ENCODE results near the gene AKT3.
"Not testable (repeated sequence)": the region's sequence is repeated elsewhere in the genome, so short reads cannot be mapped to it uniquely, and the experiment has no call there.

AKT3 gene

DNA sequence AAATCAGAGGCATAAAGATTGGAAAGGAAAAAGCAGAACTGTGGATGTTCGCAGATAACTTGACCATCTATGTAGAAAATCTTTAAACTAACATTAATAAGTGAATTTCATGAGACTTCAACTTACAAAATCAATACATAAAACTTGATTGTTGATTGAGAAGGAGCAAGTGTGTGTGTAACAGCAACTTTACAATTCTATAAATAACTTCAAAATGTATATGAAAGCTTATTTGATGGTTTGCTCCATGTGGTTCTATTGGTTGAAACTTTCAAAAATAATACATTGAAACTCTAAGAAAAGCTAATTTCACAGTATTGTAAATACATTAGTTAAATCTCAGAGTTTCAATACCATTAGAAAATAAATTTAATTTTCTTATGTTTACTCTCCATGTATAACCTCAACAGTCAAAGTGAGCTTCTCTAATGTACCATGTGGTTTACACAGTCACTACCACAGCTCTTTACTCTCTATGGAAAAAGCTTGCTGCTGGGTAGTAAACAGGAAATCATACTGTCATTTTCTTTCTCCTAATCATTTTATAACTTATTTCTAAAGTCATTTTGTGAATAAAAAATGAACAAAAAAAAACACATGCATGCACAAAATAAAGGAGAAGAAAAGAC is 12.0 kb downstream of the AKT3 start:
- DNase-seq = no peak

DNA sequence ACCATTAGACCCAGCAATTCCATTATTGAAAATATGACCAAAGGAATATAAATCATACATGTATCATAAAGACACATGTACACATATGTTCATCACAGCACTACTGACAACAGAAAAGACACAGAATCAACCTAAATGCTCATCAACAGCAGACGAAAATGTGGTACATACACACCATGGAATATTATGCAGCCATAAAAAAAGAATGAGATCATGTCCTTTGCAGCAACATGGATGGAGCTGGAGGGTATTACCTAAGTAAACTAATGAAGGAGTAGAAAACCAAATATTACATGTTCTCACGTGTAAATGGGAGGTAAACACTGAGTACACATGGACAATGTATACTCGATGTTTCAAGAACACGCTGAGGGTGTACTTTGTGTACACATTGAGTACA is 15.9 kb downstream of the AKT3 start:
- no peak for DNase-seq

DNA sequence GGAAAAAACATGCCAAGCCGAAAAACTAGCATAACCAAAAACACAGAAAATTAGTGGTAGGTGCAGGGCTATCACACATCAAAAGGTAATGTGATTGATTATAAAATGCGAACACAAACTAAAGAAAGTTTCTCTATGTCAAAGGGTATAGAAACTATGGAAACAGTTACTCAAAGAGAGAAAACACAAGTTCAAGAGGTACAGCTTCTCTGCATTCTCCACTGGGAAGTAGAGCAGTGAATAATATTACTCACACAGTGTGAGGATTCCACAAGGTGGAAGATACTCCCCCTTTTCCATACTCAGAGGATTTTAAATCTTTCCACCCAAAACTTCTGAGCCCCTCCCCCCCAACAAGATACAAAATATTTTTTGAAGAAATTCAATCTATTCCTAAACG is 18.6 kb downstream of the AKT3 start:
- no peak for DNase-seq

DNA sequence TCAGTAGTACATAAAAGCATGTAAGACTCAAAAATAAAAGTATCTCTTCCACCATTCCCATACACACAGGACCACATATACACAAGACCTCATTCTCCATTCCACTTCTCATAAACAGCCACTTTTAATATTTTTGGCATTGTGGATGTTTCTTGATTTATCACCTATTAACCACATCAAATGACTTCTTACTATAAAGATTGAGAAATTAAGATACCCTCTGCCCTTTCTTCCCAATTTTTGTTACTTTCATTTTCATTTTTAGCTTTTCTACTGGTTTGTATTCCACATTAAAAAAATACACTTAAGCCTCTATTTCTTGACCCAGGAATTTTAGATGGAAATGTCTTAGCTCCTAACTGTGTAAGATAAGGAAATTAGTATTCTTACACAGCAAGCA is 22.8 kb downstream of the AKT3 start:
- no peak for DNase-seq

DNA sequence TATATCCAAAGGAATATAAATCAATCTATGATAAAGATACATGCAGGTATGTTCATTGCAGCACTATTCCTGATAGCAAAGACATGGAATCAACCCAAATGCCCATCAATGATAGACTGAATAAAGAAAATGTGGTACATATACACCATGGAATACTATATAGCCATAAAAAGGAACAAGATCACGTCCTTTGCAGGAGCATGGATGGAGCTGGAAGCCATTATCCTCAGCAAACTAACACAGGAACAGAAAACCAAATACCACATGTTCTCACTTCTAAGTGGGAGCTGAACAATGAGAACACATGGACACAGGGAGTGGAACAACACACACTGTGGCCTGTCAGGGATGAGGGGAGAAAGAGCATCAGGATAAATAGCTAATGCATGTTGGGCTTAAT is 25.1 kb downstream of the AKT3 start:
- DNase-seq = not testable (repeated sequence)

DNA sequence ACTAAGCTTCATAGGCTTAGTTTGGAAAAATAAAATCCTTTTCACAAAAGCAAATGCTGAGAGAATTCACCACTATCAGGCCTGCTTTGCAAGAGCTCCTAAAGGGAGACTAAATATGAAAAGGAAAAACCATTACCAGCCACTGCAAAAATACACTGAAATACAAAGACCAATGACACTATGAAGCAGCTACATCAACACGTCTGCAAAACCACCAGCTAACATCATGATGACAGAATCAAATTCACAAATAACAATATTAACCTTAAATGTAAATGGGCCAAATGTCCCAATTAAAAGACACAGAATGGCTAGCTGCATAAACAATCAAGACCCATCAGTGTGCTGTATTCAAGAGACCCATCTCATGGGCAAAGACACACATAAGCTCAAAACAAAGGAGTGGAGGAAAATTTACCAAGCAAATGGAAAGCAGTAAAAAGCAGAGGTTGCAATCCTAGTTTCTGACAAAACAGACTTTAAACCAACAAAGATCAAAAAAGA is 28.8 kb downstream of the AKT3 start:
- no peak for DNase-seq

DNA sequence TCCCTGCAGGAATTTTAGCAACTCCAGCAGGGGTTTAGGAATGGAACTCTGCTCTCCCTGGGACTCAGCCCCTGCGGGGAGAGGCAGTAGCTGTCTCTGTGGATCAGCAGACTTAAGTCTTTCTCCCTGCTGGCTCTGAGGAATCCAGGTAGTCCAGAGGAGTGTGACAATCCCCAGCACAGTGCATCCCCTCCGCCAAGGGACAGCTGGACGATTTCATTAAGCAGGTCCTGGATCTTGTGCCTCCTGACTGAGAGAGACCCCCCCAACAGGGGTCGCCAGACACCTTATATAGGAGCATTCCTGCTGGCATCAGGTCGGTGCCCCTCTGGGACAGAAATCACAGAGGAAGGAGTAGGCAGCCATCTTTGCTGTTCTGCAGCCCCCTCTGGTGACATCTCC is 30.6 kb downstream of the AKT3 start:
- no peak for DNase-seq

DNA sequence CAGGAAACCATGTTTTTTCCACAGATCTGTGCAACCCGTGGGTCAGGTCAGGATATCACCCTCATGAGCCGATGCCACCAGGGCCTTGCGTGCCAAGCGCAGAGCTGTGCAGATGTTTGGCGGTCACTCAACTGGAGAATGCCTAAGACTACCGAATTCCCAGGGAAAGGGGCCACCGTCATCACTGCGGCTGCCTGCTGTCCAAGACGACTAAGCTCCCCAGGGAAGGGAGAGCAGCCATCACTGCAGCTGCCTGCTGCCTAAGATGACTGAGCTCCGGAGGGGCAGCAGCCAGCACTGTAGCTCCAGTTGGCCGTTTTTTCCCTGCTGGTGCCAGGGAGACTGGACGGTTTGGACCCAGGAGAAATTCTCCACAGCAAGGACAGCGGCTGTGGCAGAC is 31.1 kb downstream of the AKT3 start:
- DNase-seq = no peak

DNA sequence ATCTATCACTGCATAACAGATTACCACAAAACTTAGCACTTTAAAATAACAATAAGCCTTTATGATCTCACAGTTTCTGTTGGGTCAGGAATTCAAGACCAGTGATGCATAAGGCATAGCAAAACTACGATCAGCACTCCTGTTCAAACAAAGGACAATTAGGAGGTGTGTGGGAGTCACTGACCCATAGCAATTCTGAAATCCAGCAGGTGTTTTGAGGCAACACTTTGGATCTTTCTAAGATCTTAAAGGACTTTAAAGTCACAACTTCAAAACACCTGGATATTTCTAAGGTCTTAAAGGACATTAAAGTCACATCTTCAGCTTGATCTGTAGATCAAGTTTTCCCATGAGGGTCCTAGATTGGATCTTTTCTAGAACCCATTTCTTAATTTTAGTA is 35.3 kb downstream of the AKT3 start:
- DNase-seq = no peak

DNA sequence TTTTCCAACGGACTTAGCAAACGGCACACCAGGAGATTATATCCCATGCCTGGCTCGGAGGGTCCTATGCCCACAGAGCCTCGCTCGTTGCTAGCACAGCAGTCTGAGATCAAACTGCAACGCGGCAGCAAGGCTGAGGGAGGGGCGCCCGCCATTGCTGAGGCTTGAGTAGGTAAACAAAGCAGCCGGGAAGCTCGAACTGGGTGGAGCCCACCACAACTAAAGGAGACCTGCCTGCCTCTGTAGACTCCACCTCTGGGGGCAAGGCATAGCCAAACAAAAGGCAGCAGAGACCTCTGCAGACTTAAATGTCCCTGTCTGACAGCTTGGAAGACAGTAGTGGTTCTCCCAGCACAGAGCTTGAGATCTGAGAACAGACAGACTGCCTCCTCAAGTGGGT is 42.7 kb downstream of the AKT3 start:
- not testable (repeated sequence) for DNase-seq

DNA sequence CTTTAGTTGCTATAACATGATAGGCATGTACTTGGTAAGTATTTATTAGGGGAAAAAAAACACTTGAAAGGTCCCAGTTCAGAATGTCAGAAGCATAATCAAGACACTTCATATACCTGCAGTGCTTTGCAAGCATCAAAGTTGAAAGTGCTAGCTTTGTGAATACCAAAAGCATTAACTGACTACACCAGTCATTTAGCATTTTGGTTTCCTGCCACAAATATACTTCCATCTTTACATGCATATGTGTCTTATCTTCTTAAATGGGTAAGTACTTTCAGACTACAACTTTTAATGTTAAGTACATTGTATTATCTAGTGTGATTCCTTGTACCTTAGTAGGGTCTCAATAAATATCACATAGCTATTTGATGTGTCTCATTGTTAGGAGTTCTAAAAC is 43.7 kb downstream of the AKT3 start:
- no peak for DNase-seq

DNA sequence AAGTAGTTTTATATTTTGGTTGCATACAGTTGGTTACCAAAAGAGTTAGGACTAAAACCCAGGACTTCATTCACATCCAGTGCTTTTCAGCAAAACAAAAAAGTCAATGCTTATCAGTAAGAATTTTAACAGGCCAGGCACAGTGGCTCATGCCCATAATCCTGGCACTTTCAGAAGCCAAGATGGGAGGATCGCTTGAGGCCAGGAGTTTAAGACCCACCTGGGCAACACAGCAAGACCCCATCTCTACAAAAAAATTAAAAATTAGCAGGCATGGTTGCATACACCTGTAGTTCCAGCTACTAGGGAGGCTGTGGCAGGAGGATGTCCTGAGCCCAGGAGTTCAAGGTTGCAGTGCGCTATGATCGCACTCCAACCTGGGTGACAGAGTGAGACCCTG is 47.3 kb downstream of the AKT3 start:
- no peak for DNase-seq

DNA sequence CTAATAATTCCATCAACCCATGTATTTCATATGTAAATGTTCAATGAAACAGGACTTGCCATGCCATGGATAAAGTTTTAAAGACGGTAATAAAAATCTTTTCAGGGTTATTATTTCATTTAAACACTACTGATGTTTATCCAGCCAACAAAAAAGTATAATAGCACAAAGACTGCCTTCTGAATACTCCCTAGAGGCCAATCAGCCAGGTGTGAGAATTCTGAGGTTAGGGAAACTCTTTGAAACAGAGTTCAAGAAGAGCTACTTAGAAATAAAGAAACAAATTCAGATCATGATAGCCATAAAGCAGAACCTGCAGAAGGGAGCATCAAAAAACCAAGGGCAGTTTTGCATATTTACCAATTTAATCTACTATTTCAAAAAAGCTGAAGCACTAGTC is 48.7 kb downstream of the AKT3 start:
- no peak for DNase-seq

DNA sequence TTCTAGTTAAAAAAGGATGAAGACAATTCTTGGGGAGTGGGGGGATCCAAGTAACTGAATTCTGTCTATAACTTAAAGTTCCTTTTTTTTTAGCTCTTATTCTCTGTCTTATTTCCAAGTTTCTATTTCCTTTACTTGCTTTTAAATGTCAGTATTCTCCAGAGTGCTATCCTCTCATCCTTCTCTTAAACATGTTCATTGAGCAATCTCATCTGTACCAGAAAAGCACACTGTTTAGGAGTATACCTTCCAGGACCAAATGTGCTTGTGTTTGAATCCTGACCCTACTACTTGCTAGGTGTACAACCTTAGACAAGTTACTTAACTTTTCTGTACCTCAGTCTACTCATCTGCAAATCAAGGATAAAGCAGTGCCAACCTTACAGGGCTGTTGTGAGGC is 50.1 kb downstream of the AKT3 start:
- no peak for DNase-seq

DNA sequence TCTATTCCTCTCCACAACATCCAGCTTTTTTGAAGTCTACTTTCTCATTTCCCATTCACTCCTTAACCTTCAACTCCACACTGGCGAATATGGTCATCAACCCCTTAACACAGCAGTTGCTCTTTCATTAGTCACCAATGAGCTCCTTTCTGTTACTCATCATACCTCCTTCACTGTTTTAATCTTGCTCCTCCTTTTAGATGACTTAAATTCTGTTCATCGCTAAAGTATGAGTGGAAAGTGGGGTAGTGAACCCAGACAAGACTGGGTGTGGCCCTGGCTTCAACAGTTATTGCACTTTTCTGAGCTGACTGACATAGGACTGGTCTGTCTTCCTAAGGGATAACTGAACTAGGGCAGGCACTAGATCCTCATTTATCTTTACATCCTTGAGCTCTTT is 51.3 kb downstream of the AKT3 start:
- no peak for DNase-seq

DNA sequence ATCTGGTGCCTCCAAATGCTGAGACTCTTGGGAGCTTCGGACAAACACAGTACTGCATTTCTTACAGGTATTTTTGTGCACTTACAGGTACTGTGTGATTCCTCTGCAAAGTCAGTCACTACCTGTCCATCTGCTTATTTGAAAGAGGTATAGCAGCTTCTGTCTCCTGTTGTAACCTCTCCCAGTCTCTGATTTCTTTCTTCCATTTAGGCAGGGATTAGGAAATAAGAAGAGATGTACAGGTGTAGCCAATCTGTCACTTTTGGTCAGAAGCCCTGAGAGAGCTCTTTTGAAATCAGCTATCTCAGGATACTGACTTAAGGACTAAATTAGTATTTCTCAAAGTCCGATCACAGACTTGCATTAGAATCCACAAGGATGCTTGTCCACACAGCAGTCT is 54.0 kb downstream of the AKT3 start:
- DNase-seq = no peak

DNA sequence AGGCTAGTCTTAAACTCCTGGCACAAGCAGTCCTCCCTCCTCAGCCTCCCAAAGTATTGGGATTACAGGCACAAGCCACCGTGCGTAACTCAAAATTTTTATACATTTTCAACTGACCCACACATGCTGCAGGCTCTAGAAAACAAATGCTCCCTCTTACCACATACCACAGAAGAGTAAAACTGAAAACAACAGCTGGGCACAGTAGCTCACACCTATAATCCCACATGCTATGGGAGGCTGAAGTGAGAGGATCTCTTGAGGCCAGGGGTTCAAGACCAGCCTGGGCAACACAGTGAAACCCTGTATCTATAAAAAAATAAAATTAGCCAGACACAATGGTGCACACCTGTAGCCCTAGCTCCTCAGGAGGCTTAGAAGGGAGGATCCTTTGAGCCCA is 56.7 kb downstream of the AKT3 start:
- no peak for DNase-seq

DNA sequence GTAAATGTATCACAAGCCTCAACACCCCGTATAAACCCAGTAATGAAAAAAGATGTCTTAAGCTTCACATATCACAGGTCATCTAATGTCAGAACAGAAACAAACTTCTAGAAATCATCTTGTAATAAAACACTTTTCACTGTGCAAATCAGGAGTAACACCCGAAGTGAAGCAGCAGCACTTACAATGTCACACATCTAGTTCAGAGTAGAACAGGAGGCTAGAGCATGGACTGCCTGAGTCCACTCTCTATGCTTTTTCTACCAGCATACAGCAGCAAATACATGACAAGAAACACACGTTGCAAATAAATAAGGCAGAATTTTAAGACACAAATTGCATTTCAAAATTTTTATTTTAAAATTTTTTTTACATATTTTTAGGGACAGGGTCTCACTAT is 57.2 kb downstream of the AKT3 start:
- no peak for DNase-seq

DNA sequence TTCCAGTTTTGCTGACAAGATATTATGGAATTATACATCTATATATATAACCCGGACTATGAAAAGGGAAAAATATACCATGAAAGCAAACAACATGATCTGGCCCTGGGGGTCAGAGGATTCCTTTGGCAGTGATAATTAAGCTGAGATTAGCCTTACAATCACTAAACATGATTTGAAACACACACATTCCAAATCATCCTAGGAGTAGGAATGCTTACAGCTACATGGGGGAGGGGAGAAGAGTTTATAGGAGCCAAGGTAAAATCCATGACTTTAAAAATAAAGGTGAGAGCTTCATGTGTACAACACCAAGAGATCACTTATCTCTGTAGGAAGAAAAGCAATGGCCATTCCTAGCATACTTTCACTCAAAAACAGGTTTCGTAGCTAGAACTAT is 57.6 kb downstream of the AKT3 start:
- DNase-seq = no peak

DNA sequence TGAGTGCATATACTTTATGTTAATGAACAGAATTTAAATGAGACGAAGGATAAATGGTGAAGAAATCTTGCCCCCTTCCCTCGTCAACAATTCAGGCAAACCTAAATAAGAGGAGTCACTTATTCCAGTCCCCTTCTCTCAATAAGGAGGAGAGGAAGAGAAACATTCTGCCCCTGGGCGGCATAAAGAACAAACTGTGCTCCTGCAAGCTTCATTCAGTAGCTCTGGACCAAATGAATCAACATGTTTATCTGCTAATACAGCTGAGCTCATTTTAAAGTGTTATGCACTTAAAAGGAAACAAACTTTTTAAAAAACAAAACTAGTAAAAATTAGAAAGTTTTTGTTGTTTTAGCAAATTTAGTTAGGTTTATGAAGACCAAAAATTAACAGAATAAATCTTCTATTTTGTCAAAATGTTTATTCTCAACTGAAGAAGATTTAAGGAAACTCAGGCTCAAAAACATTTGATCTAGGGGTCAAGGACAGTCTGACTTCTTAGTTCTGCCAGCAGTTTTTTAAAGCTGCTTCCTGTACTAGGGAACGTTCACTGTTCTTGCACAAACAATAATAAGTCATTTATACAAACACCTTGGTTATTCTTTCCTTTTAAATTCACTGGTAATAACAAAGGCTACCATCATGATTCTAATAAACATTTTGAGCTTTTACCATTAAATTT is 58.3 kb downstream of the AKT3 start:
- DNase-seq = no peak

DNA sequence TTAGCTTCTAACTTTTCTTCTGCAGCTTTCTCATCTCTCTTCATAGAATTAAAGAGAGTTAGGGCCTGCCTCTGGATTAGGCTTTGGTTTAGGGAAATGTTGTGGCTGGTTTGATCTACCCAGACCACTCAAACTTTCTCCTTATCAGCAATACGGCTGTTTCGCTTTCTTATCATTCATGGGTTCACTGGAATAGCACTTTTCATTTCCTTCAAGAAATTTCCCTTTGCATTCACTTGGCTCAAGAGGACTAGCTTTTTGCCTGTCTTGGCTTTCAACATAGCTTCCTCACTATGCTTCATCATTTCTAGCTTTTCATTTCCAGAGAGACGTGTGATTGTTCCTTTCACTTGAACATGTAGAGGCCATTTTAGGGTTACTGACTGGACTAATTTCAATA is 59.6 kb downstream of the AKT3 start:
- no peak for DNase-seq

DNA sequence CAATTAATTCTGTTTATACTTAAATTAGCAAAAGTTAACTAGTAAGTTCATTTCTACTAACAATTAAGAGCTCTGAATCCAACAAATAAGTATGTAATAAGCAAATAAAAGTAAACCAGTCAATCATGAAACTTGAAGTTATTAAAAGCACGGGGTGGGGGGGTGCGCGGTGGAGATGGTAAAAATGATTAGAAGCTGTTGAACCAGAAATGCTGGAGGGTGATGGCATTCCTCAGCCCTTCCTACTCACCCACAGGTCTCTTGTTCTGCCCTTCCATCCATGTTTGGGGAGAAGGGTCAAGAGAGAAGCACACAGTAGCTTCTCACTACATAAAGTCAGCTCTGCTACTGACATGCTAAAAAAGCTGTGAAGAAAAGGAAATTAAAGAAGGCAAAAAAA is 63.5 kb downstream of the AKT3 start:
- DNase-seq = no peak

DNA sequence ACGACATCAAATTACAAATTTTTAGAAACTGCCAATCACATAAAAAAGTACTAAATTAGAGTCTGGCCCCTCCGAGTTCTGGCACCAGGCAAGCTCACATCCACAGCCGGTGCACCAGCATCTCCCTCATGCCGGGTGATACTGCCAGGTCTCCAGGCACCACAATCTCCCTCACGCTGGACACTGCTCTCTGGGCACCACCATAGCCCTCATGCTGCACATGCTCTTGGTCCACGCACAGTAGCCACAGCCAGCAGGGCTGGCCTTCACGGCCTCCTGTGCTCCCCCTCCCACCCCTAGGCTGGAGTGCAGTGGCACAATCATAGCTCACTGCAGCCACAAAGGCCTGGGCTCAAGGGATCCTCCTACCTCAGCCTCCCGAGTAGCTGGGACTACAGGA is 65.5 kb downstream of the AKT3 start:
- DNase-seq = no peak

DNA sequence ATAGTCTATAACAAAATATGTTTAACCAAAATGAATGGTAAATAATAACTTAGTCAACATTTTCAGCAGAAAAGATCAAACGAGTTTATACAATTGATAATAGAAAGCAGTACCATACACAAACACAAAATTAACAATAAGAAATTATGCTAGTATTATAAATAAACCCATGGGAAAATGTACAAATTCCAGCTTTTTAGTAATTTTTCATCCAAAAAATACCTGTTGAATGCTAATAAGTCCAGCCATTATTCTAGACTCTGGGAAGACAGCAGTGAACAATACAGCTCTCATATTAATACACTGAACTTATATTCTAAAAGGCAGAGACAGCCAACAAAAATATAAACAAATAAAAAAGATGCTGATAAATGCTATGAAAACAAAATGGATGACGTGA is 66.3 kb downstream of the AKT3 start:
- no peak for DNase-seq
